ENCODE data around the gene PPARA. TPM values are rescaled to one million over a fixed set of nuclear protein-coding genes. Genes with fewer than 3 reads are reported as not detected.

PPARA gene
- total and polyA plus RNA-seq, 2 donors (not counting 3 experiments of a cell fraction or from before 2014, with no cell fraction given) = 3.1 to 10.7 TPM

- no peaks in the 10 kb centered on the region for H3K9me1 ChIP-seq (replicated peaks; ENCODE audit: control insufficient read depth, extremely low read depth, insufficient read depth, low read length)
- H3K4me3 ChIP-seq (replicated peaks in 1 of 3; ENCODE audit: insufficient read depth in 1 of 3, low read depth in 1 of 3, low read length in 3 of 3) = no peak overlapping the region
- FAIRE-seq = no peak
- H3K9me3 ChIP-seq (replicated peaks; ENCODE audit: control insufficient read depth, insufficient read depth, low read length) = no peaks in the 10 kb centered on the region
- no TSS peak for BruUV-seq (replicated peaks)
- intact Hi-C loops (cut with micrococcal nuclease) = no loop called here
- H3K27ac ChIP-seq (ENCODE audit: insufficient read depth, low read depth, low read length) = no peak overlapping the region
- peaks cover 25% of the 10 kb centered on the region for H3K79me2 ChIP-seq (ENCODE audit: control insufficient read depth, insufficient read depth, low read length)
- H3K4me1 ChIP-seq (ENCODE audit: control insufficient read depth, extremely low read depth, insufficient read depth, low read length) = no peaks in the 10 kb centered on the region
- POLR2A ChIA-PET = no interaction called here
- no peak overlapping the region for H3K9ac ChIP-seq (replicated peaks; ENCODE audit: extremely low read depth, insufficient read depth, low read length)
- H3K4me2 ChIP-seq (ENCODE audit: insufficient read depth, low read length) = no peak overlapping the region
- H3K36me3 ChIP-seq (ENCODE audit: control insufficient read depth in 2 of 2, extremely low read depth in 1 of 2, insufficient read depth in 2 of 2, low read length in 2 of 2) = peaks cover 10 to 48% of the 10 kb centered on the region in 2 experiments
- CTCF ChIA-PET = no interaction called here
- dilution Hi-C loops (cut with MboI; ENCODE audit: extremely low pct_ligation_motif_present, low sequenced_read_pairs) = no loop called here
- DNase-seq (ENCODE audit: low read depth, low spot score) = no peak
- H2AFZ ChIP-seq (ENCODE audit: low read depth, low read length) = no peak overlapping the region
- H3K27me3 ChIP-seq (ENCODE audit: control insufficient read depth in 2 of 2, insufficient read depth in 2 of 2, low read length in 2 of 2) = no peaks in the 10 kb centered on the region
- TF ChIP-seq CTCF (IDR thresholded peaks at IDR 0.05; ENCODE audit: extremely low read depth in 1 of 2, insufficient read depth in 1 of 2, low read depth in 1 of 2, low read length in 2 of 2) (no peak), JUN (IDR thresholded peaks at IDR 0.05; ENCODE audit: borderline replicate concordance, insufficient read depth, insufficient read length, low read depth) (no peak), MYC (IDR thresholded peaks at IDR 0.05; ENCODE audit: low read depth, low read length) (no peak), GATA2 (IDR thresholded peaks at IDR 0.05; ENCODE audit: insufficient read depth, insufficient read length, low read depth, low read length) (no peak), POLR2AphosphoS5 (IDR thresholded peaks at IDR 0.05; ENCODE audit: insufficient read depth, low read depth, low read length) (no peak), POLR2A (IDR thresholded peaks at IDR 0.05; ENCODE audit: low read depth, low read length) (no peak), EZH2 (IDR thresholded peaks at IDR 0.05; ENCODE audit: borderline replicate concordance, low read depth, low read length, severe bottlenecking) (no peak), MAX (IDR thresholded peaks at IDR 0.05; ENCODE audit: insufficient read depth, insufficient read length) (no peak), FOS (IDR thresholded peaks at IDR 0.05; ENCODE audit: borderline replicate concordance, insufficient read depth, low read length) (no peak)
- H4K20me1 ChIP-seq (replicated peaks; ENCODE audit: control insufficient read depth, extremely low read depth, insufficient read depth, low read length) = no peaks in the 10 kb centered on the region
These were observed 46.7 kb upstream of the PPARA start for GRCh38 chr22:46103664-46104063.
